Tibial artery (tissue), 4 donors: ENCODE data around the gene CD38.
A peak's percentile ranks its signal among the peaks of the same experiment; 100 is the strongest.
"Not testable (repeated sequence)": the region's sequence is repeated elsewhere in the genome, so short reads cannot be mapped to it uniquely, and the experiment has no call there.

Experiments used
- DNase-seq, 2 donors: peaks; one replicate each; pipeline ENCODE4 v3.0.0-alpha.2; 2019
- H3K27ac ChIP-seq, 2 donors: fragments of 200-600 bp; sonication (generic) in 1 of 2; 1 replicate in 1 of 2; 2 replicates in 1 of 2; pipeline ENCODE4 v1.5.1; 2018 to 2019; ENCODE audit warnings: mild to moderate bottlenecking in 1 of 2
- H3K27me3 ChIP-seq, 2 donors: fragments of 200-600 bp; sonication (generic) in 1 of 2; one replicate each; pipeline versions ENCODE4 v1.5.1 to v1.6.0; 2016 to 2019
- H3K36me3 ChIP-seq, 3 donors: fragments of 200-600 bp; sonication (generic) in 2 of 3; one replicate each; pipeline ENCODE4 v1.5.1; 2016 to 2019; ENCODE audit warnings: mild to moderate bottlenecking in 2 of 3
- H3K4me1 ChIP-seq, 4 donors: fragments of 200-600 bp; sonication (generic) in 2 of 4; 1 replicate in 3 of 4; 2 replicates in 1 of 4; pipeline ENCODE4 v1.5.1; 2016 to 2019
- H3K4me3 ChIP-seq, 2 donors: fragments of 200-600 bp; sonication (generic) in 1 of 2; 1 replicate in 1 of 2; 2 replicates in 1 of 2; pipeline ENCODE4 v1.5.1; 2018 to 2019; ENCODE audit warnings: mild to moderate bottlenecking in 2 of 2
- H3K9me3 ChIP-seq, 3 donors: fragments of 200-600 bp; sonication (generic) in 1 of 3; one replicate each; pipeline ENCODE4 v1.5.1; 2016 to 2019
- intact Hi-C: fragments of 100-400 bp; cut with DNase I; formaldehyde crosslinking; loops from one replicate; pipeline ENCODE4 v1.15.0; 2023; ENCODE audit warnings: low total_unique reads
- TF ChIP-seq, protein P1 (sequence below), 2 experiments: fragments of 200-600 bp in 1 of 2; fragments of 450-650 bp in 1 of 2; IDR thresholded peaks; one replicate each; pipeline ENCODE4 v1.5.1; 2017 to 2019; ENCODE audit warnings: antibody characterized with exemption in 2 of 2, mild to moderate bottlenecking in 1 of 2, moderate library complexity in 1 of 2

CD38 gene

GRCh38 chr4:15832523-15833451, 54.7 kb downstream of the CD38 start:
- intact Hi-C loops: no loop called here
- peak overlapping the region; percentile 55 to 62 for H3K27ac ChIP-seq
- H3K4me3 ChIP-seq: no peak overlapping the region
- no peaks in the 10 kb centered on the region for H3K27me3 ChIP-seq
- no peak for DNase-seq
- peaks cover 0 to 5% (median 0%) of the 10 kb centered on the region in 4 donors for H3K4me1 ChIP-seq
- H3K36me3 ChIP-seq: no peaks in the 10 kb centered on the region
- TF ChIP-seq, protein P1, sequence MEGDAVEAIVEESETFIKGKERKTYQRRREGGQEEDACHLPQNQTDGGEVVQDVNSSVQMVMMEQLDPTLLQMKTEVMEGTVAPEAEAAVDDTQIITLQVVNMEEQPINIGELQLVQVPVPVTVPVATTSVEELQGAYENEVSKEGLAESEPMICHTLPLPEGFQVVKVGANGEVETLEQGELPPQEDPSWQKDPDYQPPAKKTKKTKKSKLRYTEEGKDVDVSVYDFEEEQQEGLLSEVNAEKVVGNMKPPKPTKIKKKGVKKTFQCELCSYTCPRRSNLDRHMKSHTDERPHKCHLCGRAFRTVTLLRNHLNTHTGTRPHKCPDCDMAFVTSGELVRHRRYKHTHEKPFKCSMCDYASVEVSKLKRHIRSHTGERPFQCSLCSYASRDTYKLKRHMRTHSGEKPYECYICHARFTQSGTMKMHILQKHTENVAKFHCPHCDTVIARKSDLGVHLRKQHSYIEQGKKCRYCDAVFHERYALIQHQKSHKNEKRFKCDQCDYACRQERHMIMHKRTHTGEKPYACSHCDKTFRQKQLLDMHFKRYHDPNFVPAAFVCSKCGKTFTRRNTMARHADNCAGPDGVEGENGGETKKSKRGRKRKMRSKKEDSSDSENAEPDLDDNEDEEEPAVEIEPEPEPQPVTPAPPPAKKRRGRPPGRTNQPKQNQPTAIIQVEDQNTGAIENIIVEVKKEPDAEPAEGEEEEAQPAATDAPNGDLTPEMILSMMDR (IDR thresholded peaks at IDR 0.05): no peak
- no peaks in the 10 kb centered on the region for H3K9me3 ChIP-seq

GRCh38 chr4:15833801-15834200, 55.7 kb downstream of the CD38 start:
- H3K27me3 ChIP-seq: no peaks in the 10 kb centered on the region
- no peaks in the 10 kb centered on the region for H3K36me3 ChIP-seq
- TF ChIP-seq, protein P1 (IDR thresholded peaks at IDR 0.05): no peak
- peak in 1 of 2 donors; percentile 52 for DNase-seq
- H3K9me3 ChIP-seq: no peaks in the 10 kb centered on the region
- H3K4me1 ChIP-seq: peaks cover 0 to 5% (median 0%) of the 10 kb centered on the region in 4 donors
- peak overlapping the region; percentile 55 to 62 for H3K27ac ChIP-seq
- H3K4me3 ChIP-seq: no peak overlapping the region
- intact Hi-C loops: no loop called here

GRCh38 chr4:15836362-15836761, 58.2 kb downstream of the CD38 start:
- no peaks in the 10 kb centered on the region for H3K27me3 ChIP-seq
- no peaks in the 10 kb centered on the region for H3K9me3 ChIP-seq
- H3K4me3 ChIP-seq: no peak overlapping the region
- DNase-seq: no peak
- TF ChIP-seq, protein P1 (IDR thresholded peaks at IDR 0.05): no peak
- peaks cover 0 to 3% (median 0%) of the 10 kb centered on the region in 3 donors for H3K36me3 ChIP-seq
- peaks cover 0 to 5% (median 0%) of the 10 kb centered on the region in 4 donors for H3K4me1 ChIP-seq
- no peak overlapping the region for H3K27ac ChIP-seq
- intact Hi-C loops: no loop called here

DNA sequence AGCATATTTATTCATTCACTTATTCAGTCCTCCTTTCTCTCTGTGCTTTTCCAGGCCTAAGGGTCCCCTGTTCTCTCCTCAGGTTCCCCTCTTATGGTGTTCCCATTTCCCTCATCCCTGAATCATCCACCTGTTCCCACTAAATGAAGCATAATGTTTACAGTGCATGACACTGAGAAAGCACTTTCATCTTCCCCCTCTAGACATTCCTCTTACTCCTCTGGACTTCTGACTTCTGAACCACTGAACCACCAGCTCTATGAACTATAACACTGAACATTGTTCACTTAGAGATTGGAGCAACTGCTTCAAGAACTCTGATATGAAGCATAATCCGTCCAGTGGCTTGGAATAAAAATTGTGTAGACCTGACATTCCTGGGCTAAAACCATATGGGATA, 59.5 kb downstream of the CD38 start:
- Histone ChIP-seq H3K27me3 (no peaks in the 10 kb centered on the region), H3K4me1 (peaks cover 0 to 5% (median 0%) of the 10 kb centered on the region in 4 donors), H3K27ac (no peak overlapping the region), H3K36me3 (peaks cover 0 to 3% (median 0%) of the 10 kb centered on the region in 3 donors), H3K9me3 (no peaks in the 10 kb centered on the region), H3K4me3 (no peak overlapping the region)
- no peak for DNase-seq
- intact Hi-C loops: no loop called here
- TF ChIP-seq, protein P1 (IDR thresholded peaks at IDR 0.05): no peak

- H3K4me3 ChIP-seq, H3K36me3 ChIP-seq, DNase-seq, H3K9me3 ChIP-seq, H3K27me3 ChIP-seq, H3K4me1 ChIP-seq, intact Hi-C loops, H3K27ac ChIP-seq: not testable (repeated sequence)
Measured at GRCh38 chr4:15841194-15841730, 63.1 kb downstream of the CD38 start.

DNA sequence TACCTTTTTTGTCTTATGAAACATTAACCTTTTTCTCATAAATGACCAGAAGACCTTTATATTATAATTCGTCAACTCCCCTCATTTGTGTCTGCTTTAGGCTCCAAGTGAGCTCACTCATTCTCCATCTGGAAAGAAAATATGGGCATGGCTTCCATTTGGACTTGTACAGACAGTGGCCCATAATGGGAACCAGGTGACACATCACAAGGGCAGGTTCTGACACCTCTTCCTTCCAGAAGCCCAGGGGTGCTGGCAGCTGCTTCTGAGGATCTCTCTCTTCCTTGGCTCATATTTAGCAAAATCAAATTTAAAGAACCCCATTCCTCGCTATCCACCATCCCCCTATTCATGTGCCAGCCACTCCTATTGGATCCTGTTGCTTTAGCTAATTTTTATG, 69.6 kb downstream of the CD38 start:
- no peak overlapping the region for H3K4me3 ChIP-seq
- H3K9me3 ChIP-seq: no peaks in the 10 kb centered on the region
- intact Hi-C loops: no loop called here
- no peak overlapping the region for H3K27ac ChIP-seq
- TF ChIP-seq, protein P1 (IDR thresholded peaks at IDR 0.05): no peak
- DNase-seq: no peak
- no peaks in the 10 kb centered on the region for H3K36me3 ChIP-seq
- H3K4me1 ChIP-seq: peaks cover 0 to 6% (median 0%) of the 10 kb centered on the region in 4 donors
- H3K27me3 ChIP-seq: no peaks in the 10 kb centered on the region
